Measurements from ENCODE around the gene CTRB2.

The CTRB2 gene

DNA sequence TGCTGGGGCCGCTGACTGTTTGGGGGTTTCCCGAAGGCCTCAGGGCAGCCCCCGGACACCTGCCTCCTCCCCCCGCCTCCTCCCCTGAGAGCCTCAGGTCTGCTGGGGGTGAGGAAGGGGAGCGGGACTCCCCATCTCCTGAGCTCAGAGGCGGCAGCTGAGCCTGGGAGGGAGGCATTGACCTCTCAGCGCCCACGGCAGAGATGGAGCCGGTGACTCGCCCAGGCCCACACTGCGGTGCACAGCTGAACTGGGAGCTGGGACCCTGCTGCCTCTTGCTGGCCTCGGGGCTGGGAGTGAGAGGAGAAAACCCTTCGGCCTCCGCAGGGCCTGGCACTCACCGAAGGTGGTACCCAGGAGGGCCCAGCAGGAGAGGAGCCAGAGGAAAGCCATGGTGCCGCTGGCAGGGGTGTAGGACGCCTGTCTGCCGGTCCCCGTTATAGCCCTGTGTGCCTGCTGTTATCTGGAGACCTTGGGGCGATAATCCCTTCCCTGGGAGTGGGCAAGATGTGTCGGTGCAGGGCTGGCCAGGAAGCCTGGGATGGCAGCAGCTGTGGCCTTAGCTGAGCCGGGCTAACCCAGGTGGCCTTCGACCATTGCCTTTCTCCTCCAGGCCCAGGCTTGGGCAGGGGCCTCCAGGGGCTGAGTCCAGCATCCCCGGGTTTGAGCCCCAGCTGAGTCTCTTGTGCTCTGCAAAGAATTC lies at the start of gene CTRB2:
CTRB2 (minus strand) TSS at position 413 of the 703 bp plus-strand sequence; CDS start at position 393, 20 bp downstream.
- DNase-seq (ENCODE audit: low spot score): no peak

DNA sequence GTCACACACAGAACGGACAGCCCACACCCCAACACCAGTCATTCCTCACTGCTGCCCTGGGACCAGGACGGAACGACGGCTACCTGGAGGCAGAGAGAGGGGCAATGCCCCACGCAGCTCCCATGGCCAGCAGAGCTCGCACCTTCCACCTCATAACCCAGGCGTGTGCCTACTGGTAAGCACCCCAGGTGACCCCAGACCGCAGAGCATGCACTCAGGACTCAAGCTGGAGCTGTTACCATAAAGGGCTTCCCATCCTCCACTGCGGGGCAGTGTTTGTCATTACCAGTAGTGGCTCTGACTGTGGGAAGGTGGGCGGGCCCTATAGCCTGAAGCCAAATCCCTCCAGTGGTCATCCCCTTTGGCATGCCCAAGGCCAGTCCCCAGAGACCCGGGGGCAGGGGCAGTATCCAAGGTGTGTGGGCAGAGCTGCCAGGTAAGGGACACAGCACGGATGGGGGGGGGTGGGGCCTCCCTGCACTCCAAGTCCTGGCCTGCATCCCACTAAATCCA lies 49.2 kb upstream of the CTRB2 start:
- peak; percentile 61 for DNase-seq (ENCODE audit: low spot score)

DNA sequence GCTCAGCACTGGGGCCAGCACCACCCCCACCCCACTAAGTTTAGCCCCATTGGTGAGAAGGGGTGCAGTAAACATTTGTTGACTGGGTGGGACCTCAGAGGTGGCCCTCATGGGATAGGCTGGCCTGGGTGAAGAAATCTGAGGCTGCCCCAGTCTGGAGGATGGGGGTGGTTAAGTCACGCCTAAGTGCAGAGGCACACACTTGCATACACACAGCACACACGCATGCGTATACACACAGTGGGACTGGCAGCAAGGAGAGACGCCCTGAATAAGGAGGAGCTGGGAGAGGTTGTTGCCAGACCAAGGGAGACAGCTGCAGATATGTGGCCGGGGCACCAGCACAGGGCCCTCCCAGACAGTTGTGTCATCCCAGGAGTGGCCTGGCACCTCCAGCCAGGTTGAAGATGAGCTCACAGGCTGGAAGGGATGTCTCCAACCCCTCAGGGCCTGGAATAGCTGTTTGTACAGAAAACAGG lies 47.4 kb upstream of the CTRB2 start:
- peak; percentile 93 for DNase-seq (ENCODE audit: low spot score)

DNA sequence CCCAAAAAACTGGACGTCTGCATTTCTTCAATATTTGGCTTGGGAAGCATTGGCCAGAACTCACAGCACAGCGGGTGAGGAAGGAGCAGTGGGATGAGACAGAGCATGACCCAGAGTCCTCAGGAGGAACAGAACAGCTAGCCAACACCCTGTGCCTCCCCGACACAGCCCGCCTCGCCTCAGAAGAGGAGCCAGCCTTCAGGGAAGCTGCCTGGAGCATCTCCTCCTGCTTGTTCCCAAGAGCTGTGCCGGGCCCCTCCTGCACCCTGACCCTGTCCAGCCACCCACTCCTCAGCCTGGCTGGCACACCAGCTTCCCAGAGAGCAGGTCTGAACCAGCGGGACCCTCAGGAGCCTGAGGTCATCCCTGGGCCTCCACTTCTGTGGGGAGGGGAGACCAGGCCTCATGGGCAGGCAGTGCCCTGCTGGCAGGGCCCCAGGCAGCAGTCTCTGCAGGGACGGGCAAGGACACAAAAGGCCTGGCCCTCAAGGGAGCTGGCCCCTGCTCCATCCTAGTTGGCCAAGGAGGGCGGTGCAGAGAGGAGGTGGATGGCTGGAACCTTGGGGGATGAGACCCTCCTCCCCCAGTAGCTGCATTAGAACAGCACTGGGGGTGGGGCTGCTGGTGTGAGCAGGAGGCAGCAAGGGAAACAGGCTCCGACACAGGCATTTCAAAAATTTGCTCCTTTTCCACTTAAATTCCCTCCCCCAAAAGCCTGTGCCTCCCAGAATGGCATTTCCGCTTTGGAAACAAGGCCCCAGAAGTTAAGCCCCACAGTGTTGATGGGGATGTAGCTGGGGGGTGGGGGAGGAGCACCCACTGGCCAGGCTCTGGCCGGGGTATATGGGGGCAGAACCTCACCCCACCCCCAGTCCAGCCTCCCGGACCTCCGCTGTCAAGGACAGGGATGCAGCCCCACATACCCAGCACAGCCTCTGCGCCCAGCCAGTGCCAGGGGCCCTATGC lies 46.3 kb upstream of the CTRB2 start:
- DNase-seq (ENCODE audit: low spot score): peak; percentile 83

DNA sequence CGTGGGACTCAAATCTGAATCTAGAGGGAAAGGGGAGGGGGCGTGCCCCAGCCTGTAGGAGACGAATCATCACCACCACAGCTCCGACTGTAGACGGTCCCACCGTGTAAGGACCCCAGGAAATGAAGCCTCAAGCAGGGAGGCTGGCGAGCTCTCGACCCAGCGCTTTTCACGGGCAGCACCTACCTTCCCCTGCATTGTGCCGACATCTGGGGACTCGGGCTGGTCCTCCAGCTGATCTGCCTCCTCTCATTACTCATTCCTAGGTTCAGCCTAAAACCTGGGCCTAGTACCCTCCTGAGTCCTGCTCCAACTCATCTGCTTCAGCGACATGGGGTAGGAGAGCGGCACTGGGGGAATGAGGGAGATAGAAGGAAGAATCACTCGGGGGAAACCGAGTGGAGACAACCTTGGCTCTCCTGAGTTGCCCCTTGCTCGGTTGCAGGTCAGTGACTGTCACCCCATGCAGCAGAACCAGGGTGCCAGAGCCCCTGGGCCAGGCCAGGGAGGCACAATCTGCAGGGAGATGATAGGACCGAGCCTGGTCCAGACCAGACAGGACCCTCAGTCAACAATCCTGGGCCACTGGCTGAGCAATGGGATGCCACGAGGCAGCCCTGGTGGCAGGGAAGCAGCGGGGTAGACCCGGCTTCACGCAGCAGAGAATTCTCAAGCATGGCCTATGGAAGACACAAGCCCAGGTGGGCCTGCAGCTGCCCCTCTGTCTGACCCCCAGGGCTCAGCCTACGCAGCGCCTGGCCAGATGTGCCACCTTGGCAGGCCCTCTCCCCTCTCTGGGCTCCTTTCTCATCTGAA lies 45.3 kb upstream of the CTRB2 start:
- DNase-seq (ENCODE audit: low spot score): no peak

DNA sequence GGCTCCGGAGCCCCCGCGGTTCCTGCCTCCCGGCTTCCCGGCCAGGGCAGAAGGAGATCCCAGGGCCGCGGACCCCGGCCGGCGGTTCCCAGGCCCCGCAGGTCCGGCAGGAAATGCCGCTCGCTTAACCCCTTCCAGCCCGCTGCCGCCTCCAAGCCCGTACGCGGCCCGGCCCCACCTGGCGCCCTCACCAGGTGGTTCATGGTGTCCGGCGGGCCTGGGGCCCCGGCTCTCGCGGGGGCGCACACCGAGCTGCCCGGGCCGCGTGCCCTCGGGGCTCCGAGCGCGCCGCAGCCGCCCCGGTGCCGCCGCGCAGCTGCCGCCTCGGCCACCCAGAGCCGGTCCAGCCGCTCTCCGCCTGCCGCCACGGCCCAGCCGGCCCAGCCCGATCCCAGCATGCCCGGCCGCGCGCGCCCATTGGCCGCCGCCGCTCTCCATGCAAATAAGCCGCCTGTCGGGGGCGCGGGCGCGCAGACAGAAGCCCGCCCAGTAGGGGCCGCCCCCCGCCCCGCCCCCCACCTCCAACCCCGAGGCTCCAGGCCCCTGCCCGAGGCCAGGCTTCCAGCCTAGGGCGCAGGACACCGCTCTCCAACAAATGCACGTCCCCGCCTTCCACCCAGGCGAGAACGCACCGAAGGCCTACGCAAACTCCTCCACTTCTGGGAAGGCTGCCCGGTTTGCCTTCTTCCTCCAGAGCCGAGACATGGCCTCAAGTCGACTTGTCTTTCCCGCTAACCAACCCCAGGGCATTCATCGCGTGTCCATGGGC lies 44.5 kb upstream of the CTRB2 start, which contains the start of gene BCAR1:
BCAR1 (minus strand) TSS at position 345 of the 769 bp plus-strand sequence; CDS start at position 203, 142 bp downstream.
- peak; percentile 78 for DNase-seq (ENCODE audit: low spot score)

DNA sequence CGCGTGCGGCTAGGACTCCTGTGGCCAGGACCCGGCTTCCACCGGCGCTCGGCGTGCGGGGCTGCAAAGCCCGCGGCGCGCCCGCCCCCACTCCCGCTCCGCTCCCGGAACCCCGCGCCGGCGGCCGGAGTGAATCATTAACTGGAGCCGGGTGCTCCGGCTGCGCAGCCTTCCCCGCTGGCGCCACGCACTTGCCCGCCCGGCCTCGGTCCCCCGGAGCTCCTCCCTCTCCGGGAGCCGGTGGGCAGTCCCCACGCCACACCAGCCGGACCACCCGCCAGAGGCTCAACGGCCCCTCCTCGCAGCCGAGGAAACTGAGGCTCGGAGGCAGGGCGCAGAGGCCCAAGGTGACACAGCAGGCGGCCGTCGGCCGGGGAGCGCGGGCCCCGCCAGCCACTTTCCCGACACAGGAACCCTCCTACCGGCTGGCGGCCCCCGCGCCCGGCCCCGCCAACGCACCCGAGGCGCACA lies 43.9 kb upstream of the CTRB2 start:
- no peak for DNase-seq (ENCODE audit: low spot score)

DNA sequence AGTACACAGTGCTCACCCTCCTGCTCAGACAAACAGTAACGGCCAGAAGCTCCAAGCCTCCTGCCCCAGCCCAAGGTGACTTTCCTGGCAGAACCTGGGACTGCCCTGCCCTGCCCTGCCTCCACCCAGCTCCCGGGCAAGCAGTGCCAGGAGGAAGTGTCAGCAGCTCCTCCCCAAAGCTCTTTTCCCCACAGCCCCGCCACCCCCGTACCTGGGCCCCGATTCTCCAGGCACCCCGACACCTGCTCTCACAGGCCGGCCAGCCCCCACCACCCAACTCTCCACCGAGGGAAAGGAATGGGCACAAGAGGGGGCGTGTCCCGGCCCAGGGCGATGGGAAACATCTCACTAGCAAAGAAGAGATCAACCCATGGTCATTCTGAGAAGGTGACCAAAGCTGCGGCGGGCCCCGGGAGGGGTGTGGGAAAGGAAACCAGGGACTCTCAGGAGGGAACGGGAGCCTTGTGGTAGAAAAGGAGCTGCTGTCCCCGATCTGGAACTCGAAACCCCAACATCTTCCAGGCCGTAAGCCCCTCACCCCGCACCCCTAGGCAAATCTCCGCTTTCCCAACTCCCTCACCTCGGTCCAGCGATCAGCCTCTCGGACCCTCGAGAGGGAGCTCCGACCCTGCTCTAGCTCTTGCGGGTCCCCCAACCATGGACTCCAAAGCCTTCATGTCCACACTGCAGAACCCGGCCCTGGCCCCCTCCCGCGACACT lies 43.3 kb upstream of the CTRB2 start:
- DNase-seq (ENCODE audit: low spot score): no peak

DNA sequence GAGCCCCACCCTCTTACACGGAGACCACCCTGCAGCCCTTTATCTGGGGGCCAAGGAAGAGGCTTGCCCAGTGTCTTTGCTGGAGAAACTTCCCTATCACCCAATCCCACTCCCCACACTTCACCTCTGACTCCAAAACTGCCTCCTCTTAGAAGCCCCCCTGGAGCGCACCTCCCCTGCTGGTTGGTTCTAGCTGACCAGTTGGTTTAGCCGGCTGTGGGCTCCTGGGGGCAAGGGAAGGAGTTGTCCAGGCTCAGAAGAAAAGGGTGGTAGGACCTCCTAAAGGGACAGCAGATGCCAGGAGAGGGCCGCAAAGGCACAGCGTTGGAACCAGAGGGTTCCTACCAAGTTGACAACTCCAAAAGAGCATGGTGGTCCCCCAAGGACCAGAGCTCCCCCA lies 42.5 kb upstream of the CTRB2 start:
- DNase-seq (ENCODE audit: low spot score): no peak

DNA sequence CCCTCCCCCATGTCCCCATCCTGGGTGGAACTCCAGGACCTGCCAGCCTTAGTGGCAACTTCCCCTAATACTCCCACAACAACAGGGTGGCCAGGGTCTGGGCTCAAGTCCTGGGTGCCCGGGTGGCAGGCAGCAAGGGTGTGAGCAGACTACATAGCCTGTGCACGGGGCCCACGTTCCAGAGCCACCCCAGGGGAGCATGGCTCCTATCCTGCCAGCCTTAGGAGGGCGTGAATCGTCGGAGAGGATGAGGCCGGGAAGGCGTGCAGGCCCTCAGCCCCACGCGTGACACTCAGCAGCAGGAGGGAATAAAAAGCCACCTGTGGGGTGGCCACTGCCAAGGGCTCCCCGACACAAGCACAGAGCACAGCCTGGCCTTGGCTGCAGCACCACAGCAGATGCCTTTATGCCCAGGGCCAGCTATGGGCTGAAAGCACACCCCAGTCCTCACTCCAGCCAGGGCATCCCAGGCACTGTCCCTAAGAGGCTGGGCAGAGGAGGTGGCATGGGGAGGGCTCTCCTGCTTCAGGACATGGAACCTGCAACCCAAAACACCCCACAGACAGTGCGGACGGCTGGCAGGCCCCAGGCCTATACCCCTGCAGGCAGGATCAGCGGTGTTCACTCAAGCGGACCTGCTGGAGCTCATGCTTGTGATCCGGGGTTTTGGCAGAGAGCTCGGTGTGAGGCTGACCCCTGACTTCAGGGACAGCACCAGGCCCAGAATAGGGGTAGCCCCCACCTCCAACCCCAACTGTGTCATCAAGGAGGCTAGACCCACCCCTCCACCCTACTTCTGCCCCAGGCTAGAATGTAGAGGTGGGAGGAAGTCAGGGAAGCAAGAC lies 41.8 kb upstream of the CTRB2 start:
- peak; percentile 79 for DNase-seq (ENCODE audit: low spot score)

DNA sequence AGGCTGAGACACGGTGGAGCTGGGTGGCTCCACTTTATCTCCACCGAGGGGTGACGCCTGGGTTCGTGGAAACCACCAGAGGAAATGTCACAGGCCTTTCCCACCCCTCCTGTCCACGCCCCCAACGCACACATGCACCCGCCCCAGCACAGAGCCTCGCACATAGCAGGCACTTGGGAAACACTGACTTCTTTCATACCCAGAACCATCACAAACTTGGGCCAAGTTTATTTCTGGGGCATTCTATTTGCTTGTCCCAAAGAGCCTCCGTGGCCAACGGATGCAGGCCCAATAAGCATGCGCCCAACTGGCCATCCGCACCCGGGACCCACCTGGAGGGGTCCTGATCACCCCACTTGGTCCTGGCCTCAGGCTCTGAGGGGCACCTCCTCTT lies 41.2 kb upstream of the CTRB2 start:
- no peak for DNase-seq (ENCODE audit: low spot score)

DNA sequence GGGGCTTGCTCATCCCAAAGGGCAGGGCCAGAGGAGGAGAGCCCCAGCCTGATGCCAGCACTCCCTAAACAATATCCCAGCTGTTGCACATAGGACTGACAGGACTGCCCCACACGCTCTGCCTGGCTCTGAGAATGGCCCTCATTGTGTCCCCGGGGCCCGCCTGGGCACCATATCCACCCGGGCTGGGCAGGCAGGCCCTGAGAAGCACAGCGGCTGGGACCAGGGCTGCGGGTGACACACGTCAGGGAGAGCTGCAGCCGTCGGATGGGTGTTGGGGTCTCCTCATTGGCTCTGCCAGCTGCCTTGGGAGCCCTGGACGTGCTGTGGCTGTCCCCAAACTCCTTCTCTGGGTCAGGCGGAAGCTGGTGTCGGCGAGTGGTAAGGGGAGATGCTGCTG lies 40.3 kb upstream of the CTRB2 start:
- no peak for DNase-seq (ENCODE audit: low spot score)

DNA sequence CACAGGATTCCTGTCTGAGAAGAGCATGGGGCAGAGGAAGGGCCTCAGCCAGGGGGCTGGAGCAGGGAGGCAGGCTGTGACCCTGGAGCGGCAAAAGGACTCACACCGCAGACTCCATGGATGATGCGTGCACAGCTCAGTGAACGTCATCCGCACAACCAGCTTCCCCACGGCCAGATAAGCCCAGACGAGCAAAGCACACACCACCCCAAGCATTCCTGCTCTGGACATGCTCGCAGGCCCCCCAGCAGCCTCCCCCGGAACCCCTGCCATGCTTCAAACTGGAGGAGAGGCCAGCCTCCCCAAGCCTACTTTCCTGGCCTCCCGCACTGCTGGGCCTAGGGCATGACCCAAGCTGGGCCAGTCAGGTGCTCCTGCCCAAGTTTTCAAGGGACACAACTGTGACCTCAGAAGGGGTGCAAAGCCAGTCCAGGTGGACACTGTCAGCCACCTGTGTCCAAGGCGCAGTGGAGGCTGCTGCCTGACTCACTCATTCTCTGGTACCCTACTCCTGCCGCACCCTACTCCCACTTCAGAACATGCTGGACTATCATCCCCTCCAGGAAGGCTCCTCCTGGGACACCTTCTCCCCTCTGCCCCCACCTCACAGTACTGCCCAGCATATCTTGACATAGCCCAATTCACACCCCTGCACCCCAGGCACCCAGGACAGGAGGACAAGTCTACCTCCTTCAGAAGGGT lies 39.7 kb upstream of the CTRB2 start:
- DNase-seq (ENCODE audit: low spot score): no peak

DNA sequence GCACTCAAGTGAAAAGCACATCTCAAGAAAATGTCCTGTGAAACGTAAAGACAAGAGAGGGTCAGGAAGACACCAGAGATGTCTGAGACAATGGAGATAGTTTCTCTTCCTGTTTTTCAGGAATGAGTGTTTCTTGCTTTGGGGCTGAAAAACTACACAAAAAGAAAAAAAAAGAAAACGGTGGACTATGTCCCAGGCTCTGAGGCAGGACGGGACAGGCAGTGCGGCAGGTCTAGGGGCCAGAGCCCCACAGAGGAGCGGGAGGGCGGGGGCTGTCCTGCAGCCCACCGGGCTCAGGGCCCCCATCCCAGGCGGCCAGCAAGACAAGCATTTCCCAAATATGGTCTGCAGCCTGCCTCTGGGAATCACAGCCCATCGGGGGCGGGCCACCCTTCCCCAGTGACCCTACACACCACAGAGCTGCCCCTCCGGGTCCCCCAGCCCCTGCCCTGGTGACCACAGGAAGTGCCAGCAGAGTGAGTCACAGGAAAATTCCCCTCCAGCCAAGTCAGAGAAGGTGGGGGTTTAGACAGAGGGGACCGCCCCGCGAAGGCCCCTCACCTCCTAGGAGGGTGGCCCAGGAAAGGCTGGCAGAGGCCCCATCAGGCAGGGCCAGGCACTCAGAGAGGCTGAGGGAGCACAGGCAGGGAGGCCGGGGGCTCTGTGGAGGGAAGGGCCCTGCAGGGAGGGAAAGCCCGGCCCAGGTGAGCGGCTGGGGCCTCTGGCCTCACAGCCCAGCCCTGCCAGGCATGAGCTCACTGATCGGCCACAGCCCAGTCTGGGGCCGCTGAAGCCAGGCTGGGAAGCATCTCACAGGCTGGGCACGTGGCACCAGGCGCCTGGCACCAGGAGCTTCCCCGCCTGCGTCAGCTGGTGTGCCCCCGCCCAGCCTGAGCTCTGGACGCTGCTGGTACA lies 38.1 kb upstream of the CTRB2 start:
- DNase-seq (ENCODE audit: low spot score): peak; percentile 93

DNA sequence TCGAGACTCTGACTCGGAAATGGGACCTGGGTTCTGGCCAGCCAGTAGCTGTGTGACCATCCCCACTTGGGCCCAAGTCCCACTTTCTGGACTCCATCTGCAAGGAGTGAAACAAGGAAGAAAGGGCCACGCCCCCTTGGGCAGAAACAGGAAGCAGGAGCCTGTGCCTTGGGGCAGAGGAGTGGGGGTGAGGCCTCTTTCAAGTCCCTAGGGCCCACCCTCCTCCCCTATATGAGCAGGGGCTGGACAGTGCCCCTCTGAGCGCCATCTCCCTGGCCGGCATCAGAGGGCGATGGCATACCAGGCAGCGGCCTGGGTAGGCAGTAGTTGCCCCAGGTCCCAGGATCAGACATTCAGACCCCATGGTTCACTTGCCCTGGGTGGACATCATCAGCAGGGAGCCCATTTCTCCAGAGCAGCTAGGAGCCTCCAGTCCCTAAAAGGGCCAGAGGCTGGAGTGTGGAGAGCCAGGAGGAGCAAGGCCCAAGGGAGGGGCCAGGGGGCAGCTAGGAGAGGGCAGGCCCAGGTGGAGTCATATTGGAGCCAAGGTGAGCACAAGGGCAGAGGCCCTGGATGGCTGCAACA lies 37.4 kb upstream of the CTRB2 start:
- no peak for DNase-seq (ENCODE audit: low spot score)

DNA sequence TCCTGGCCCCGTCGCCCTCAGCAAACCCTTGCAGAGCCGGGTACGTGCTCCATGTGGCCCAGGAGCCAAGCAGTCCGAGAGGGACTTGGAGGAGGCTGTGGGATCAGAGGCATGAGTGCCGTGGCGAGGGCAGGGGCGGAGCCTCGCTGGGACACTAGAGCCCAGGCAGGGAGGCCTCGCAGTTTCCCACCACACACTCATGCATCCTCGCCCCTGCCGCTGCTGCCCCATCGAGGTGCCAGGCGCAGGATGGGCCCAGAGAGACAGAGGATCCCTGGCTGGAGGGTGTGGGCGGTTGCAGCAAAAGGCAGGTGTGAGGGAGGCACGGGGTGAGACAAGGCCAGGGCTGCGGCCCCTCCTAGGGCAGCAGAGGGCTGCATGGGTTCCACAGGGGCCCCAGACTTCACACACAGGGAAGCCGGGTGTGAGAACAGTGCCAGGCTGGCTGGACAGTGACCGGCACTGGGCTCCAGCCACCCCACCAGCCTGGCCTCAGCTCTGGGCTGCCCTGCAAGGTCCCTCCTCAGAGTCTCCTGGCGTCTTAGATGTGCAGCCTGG lies 36.8 kb upstream of the CTRB2 start:
- no peak for DNase-seq (ENCODE audit: low spot score)
